Measurements from ENCODE around the gene ZNF43.
"Not testable (repeated sequence)": the region's sequence is repeated elsewhere in the genome, so short reads cannot be mapped to it uniquely, and the experiment has no call there.

Gene ZNF43

GRCh38 chr19:21835810-21836444 is at the start of gene ZNF43:
Gene ZNF43, minus strand, starts transcription at chr19:21836182. Its CDS starts 144 bp downstream, at chr19:21836038.
- peak within 1 kb of the TSS; percentile 85 for H3K4me3 ChIP-seq (ENCODE audit: low read depth, low read length)
- TF ChIP-seq CTCF (conservative IDR thresholded peaks at IDR 0.05; ENCODE audit: low read depth, low read length) = no peak
- peak; percentile 96 for DNase-seq (ENCODE audit: low read depth)

GRCh38 chr19:21885516-21885915 is 49.5 kb upstream of the ZNF43 start:
- DNase-seq (ENCODE audit: low read depth); H3K4me3 ChIP-seq (ENCODE audit: low read depth, low read length): not testable (repeated sequence)

- not testable (repeated sequence) for DNase-seq (ENCODE audit: low read depth); H3K4me3 ChIP-seq (ENCODE audit: low read depth, low read length)
These were observed 48.8 kb upstream of the ZNF43 start for GRCh38 chr19:21884786-21885185.

GRCh38 chr19:21883516-21883915 is 47.5 kb upstream of the ZNF43 start:
- no peak for DNase-seq (ENCODE audit: low read depth)
- no peak for TF ChIP-seq CTCF (conservative IDR thresholded peaks at IDR 0.05; ENCODE audit: low read depth, low read length)
- no peak overlapping the region for H3K4me3 ChIP-seq (ENCODE audit: low read depth, low read length)

GRCh38 chr19:21880761-21881160 is 44.8 kb upstream of the ZNF43 start:
- DNase-seq (ENCODE audit: low read depth) = peak; percentile 10

GRCh38 chr19:21878646-21879045 is 42.7 kb upstream of the ZNF43 start:
- DNase-seq (ENCODE audit: low read depth) = no peak
- no peak overlapping the region for H3K4me3 ChIP-seq (ENCODE audit: low read depth, low read length)
- TF ChIP-seq CTCF (conservative IDR thresholded peaks at IDR 0.05; ENCODE audit: low read depth, low read length) = no peak

More at GRCh38 chr19:21880761-21881160, 44.8 kb upstream of the ZNF43 start:
- H3K4me3 ChIP-seq (ENCODE audit: low read depth, low read length) = not testable (repeated sequence)

- TF ChIP-seq CTCF (conservative IDR thresholded peaks at IDR 0.05; ENCODE audit: low read depth, low read length) = no peak
- no peak overlapping the region for H3K4me3 ChIP-seq (ENCODE audit: low read depth, low read length)
- DNase-seq (ENCODE audit: low read depth) = no peak
These were observed 42.0 kb upstream of the ZNF43 start for GRCh38 chr19:21877976-21878375.

- not testable (repeated sequence) for DNase-seq (ENCODE audit: low read depth); H3K4me3 ChIP-seq (ENCODE audit: low read depth, low read length)
These were observed 40.6 kb upstream of the ZNF43 start for GRCh38 chr19:21876608-21877007.

GRCh38 chr19:21856773-21857514 is 21.0 kb upstream of the ZNF43 start:
- TF ChIP-seq CTCF (conservative IDR thresholded peaks at IDR 0.05; ENCODE audit: low read depth, low read length) = no peak
- no peak for DNase-seq (ENCODE audit: low read depth)
- H3K4me3 ChIP-seq (ENCODE audit: low read depth, low read length) = no peak overlapping the region

Data from choroid plexus epithelial cell (primary cell).